Ovary (tissue), 9 donors: ENCODE results near the gene NR1H2. TPM values are rescaled to one million over a fixed set of nuclear protein-coding genes. Genes with fewer than 3 reads are reported as not detected.
A peak's percentile ranks its signal among the peaks of the same experiment; 100 is the strongest.
"Not testable (repeated sequence)": the region's sequence is repeated elsewhere in the genome, so short reads cannot be mapped to it uniquely, and the experiment has no call there.

Experiments
- DNase-seq, 5 donors: peaks; one replicate each; pipeline ENCODE4 v3.0.0-alpha.2; 2019 to 2020
- H3K27ac ChIP-seq, 2 donors: fragments of 200-600 bp; one replicate each; pipeline versions ENCODE4 v1.5.1 to v1.8.0; 2019 to 2022
- H3K27me3 ChIP-seq: fragments of 200-600 bp; one replicate; pipeline ENCODE4 v1.8.0; 2022
- H3K36me3 ChIP-seq: fragments of 200-600 bp; sonication (generic); one replicate; pipeline ENCODE4 v1.5.1; 2019
- H3K4me1 ChIP-seq: one replicate; pipeline ENCODE4 v1.8.1; 2013; ENCODE audit warnings: mild to moderate bottlenecking, moderate library complexity; ENCODE audit not compliant: insufficient read depth
- H3K4me3 ChIP-seq: fragments of 200-600 bp; sonication (generic); one replicate; pipeline ENCODE4 v1.5.1; 2017
- H3K9me3 ChIP-seq, 2 donors: fragments of 200-600 bp in 1 of 2; sonication (generic) in 1 of 2; one replicate each; pipeline versions ENCODE4 v1.5.1 to v1.8.1; 2013 to 2019; ENCODE audit warnings: mild to moderate bottlenecking in 1 of 2, moderate library complexity in 1 of 2
- CTCF ChIP-seq, 3 donors: fragments of 450-650 bp in 2 of 3; fragments of 200-600 bp in 1 of 3; IDR thresholded peaks; one replicate each; pipeline versions ENCODE4 v1.5.1 to v1.8.0; 2016 to 2022; ENCODE audit warnings: antibody characterized with exemption in 3 of 3, mild to moderate bottlenecking in 1 of 3
- EP300 ChIP-seq: sonication (generic); formaldehyde crosslinking; IDR thresholded peaks from one replicate; pipeline ENCODE4 v1.6.1; 2017; ENCODE audit warnings: antibody characterized with exemption
- POLR2A ChIP-seq: fragments of 450-650 bp; IDR thresholded peaks from one replicate; pipeline ENCODE4 v1.6.1; 2017; ENCODE audit warnings: antibody characterized with exemption, mild to moderate bottlenecking, moderate library complexity
- WGBS, 3 donors: extraction: QIAGEN DNeasy Blood & Tissue Kit in 1 of 3; methylation state at CpG; one replicate each; pipeline versions ENCODE4 v1.1.5 to v1.1.7; 2013 to 2017; 5-methylcytosine and 5-hydroxymethylcytosine counted together
- intact Hi-C, 4 donors: fragments of 100-400 bp; cut with DNase I; formaldehyde crosslinking; loops; one replicate each; pipeline versions ENCODE4 v1.11.0 to v1.15.1; 2022 to 2023
- polyA plus RNA-seq, 2 donors: library from polyadenylated mRNA; stranded (reverse); fragments of 200-250 nt in 1 of 2; fragments of 350-450 nt in 1 of 2; fragmentation: Illumina TruSeq in 1 of 2; extraction: RNeasy Lipid Tissue Mini Kit (QIAGEN cat#74804) in 1 of 2; gene quantifications; one replicate each; pipeline ENCODE4 v1.2.3, GENCODE V29; 2013 to 2014
- total RNA-seq, 7 donors: library from RNA; depleted of rRNA in 2 of 7; stranded (reverse); fragments of >200 nt in 2 of 7; fragmentation: NEBNext Ultra II Directional in 3 of 7; extraction: Animal tissue kit (Norgen Biotek cat#: 25700) in 3 of 7; gene quantifications; one replicate each; pipeline versions ENCODE4 v1.1.0 to v1.2.4, GENCODE V29; 2016 to 2023
- donor health status: DM: no; HTN: no; CAD: no; lungs with moderate emphysema.
- donor health status: DM: no; HTN: no; CAD: no.
- donor health status: Bipolar disorder and iron deficiency.
- donor health status: DM: yes; HTN: yes; CAD: no.
- donor health status: DM: no; HTN: no; CAD: no.
- donor health status: DM: yes; HTN: yes; CAD: no.

NR1H2 gene
- total and polyA plus RNA-seq, 9 donors = 11.5 to 84.2 (median 62.3) TPM

- no peaks in the 10 kb centered on the region for H3K36me3 ChIP-seq
- no peak overlapping the region for H3K27ac ChIP-seq
- no peaks in the 10 kb centered on the region for H3K9me3 ChIP-seq
- H3K4me1 ChIP-seq = no peaks in the 10 kb centered on the region
- intact Hi-C loops = loop anchor here in 1 of 4 donors (5.0 kb wide), 1 partner anchor 160 kb away; the partner anchor contains the start of genes ASPDH and JOSD2
- no peak overlapping the region for H3K4me3 ChIP-seq
- H3K27me3 ChIP-seq = no peaks in the 10 kb centered on the region
- WGBS, 3 donors = 44 to 63% (median 51%) methylated on average over 4 of the region's 4 CpGs
- TF ChIP-seq EP300 (no peak), POLR2A (no peak), CTCF (IDR thresholded peaks at IDR 0.05) (no peak)
- no peak for DNase-seq
Measured at GRCh38 chr19:50352242-50352641, 24.0 kb upstream of the NR1H2 start.

GRCh38 chr19:50353487-50353880 lies 22.8 kb upstream of the NR1H2 start:
- 89 to 94% (median 89%) methylated on average over 7 of the region's 7 CpGs for WGBS, 3 donors
- not testable (repeated sequence) for DNase-seq, H3K27me3 ChIP-seq, H3K4me1 ChIP-seq, H3K9me3 ChIP-seq, H3K27ac ChIP-seq, H3K4me3 ChIP-seq, H3K36me3 ChIP-seq
- intact Hi-C loops = loop anchor here in 1 of 4 donors (5.0 kb wide), 1 partner anchor 159 kb away; the partner anchor contains the start of genes ASPDH and JOSD2

- no peak overlapping the region for H3K27ac ChIP-seq
- no peaks in the 10 kb centered on the region for H3K36me3 ChIP-seq
- H3K4me1 ChIP-seq = peaks cover 2% of the 10 kb centered on the region
- no peaks in the 10 kb centered on the region for H3K27me3 ChIP-seq
- WGBS, 3 donors = 34 to 41% (median 36%) methylated on average over 13 of the region's 13 CpGs
- TF ChIP-seq EP300 (no peak), POLR2A (no peak), CTCF (IDR thresholded peaks at IDR 0.05) (no peak)
- no peak overlapping the region for H3K4me3 ChIP-seq
- no peaks in the 10 kb centered on the region for H3K9me3 ChIP-seq
- intact Hi-C loops = loop anchor here in 2 of 4 donors (5.0 kb wide), 2 partner anchors 61 to 426 kb away; partner anchors contain the start of gene SPIB (in 1 of the 2)
- no peak for DNase-seq
Measured at GRCh38 chr19:50356691-50357177, 19.5 kb upstream of the NR1H2 start.

GRCh38 chr19:50357178-50358100 lies 18.8 kb upstream of the NR1H2 start:
- intact Hi-C loops = loop anchor here in 2 of 4 donors (5.0 kb wide), 2 partner anchors 60 to 425 kb away; partner anchors contain the start of gene SPIB (in 1 of the 2)
- peak overlapping the region; percentile 46 for H3K4me3 ChIP-seq
- 7 to 12% (median 11%) methylated on average over 54 of the region's 54 CpGs for WGBS, 3 donors
- no peak for TF ChIP-seq POLR2A
- TF ChIP-seq CTCF (IDR thresholded peaks at IDR 0.05) = peak; percentile 83 to 90 (median 88)
- H3K4me1 ChIP-seq = peaks cover 2% of the 10 kb centered on the region
- no peaks in the 10 kb centered on the region for H3K9me3 ChIP-seq
- H3K27ac ChIP-seq = peak overlapping the region; percentile 63 to 74
- no peaks in the 10 kb centered on the region for H3K27me3 ChIP-seq
- DNase-seq = peak; percentile 69 to 88 (median 85)
- no peaks in the 10 kb centered on the region for H3K36me3 ChIP-seq
